Stimulated activated CD4-positive, alpha-beta T cell treated with anti-CD3 and anti-CD28 coated beads, Interleukin-1b, Interleukin-23, amount 100 ng/mL, for 24 hours (primary cell): ENCODE results near the gene FSIP1.

Source experiments
- DNase-seq, 4 experiments: peaks; one replicate each; pipeline ENCODE4 v3.0.0-alpha.2; 2020; ENCODE audit warnings: low read depth in 4 of 4, low spot score in 1 of 4

Gene FSIP1

GRCh38 chr15:39792844-39793335, 10.2 kb upstream of the FSIP1 start:
- DNase-seq, result no peak

GRCh38 chr15:39792025-39792843, 9.6 kb upstream of the FSIP1 start:
- no peak for DNase-seq

GRCh38 chr15:39789736-39790135, 7.1 kb upstream of the FSIP1 start:
- DNase-seq, result no peak

- no peak for DNase-seq
Measured at GRCh38 chr15:39788800-39789565, 6.3 kb upstream of the FSIP1 start.

- DNase-seq, result no peak
Measured at GRCh38 chr15:39788108-39788507, 5.5 kb upstream of the FSIP1 start.

GRCh38 chr15:39787479-39787878, 4.8 kb upstream of the FSIP1 start:
- DNase-seq, result no peak

- DNase-seq, result no peak
Measured at GRCh38 chr15:39786447-39787056, 3.9 kb upstream of the FSIP1 start.

GRCh38 chr15:39785841-39786240, 3.2 kb upstream of the FSIP1 start:
- no peak for DNase-seq

- no peak for DNase-seq
Measured at GRCh38 chr15:39785139-39785538, 2.5 kb upstream of the FSIP1 start.

GRCh38 chr15:39784638-39785037, 2.0 kb upstream of the FSIP1 start:
- DNase-seq, result no peak

- DNase-seq, result no peak
Measured at GRCh38 chr15:39784125-39784524, 1.5 kb upstream of the FSIP1 start.

GRCh38 chr15:39783244-39783820, 691 bp upstream of the FSIP1 start:
- no peak for DNase-seq

- DNase-seq, result no peak
Measured at GRCh38 chr15:39781967-39782302, 706 bp downstream of the FSIP1 start.

GRCh38 chr15:39781147-39781966, 1.3 kb downstream of the FSIP1 start:
- DNase-seq, result no peak

- no peak for DNase-seq
Measured at GRCh38 chr15:39778021-39778420, 4.6 kb downstream of the FSIP1 start.

GRCh38 chr15:39777496-39777895, 5.1 kb downstream of the FSIP1 start:
- no peak for DNase-seq

- no peak for DNase-seq
Measured at GRCh38 chr15:39776068-39776467, 6.6 kb downstream of the FSIP1 start.

- no peak for DNase-seq
Measured at GRCh38 chr15:39774688-39775267, 7.9 kb downstream of the FSIP1 start.

GRCh38 chr15:39770748-39771689, 11.6 kb downstream of the FSIP1 start:
- DNase-seq, result no peak
